Measurements from ENCODE around the gene BANF2.

Gene BANF2

GRCh38 chr20:17735959-17736621 is 36.3 kb downstream of the BANF2 start:
- DNase-seq: no peak

GRCh38 chr20:17738154-17738553 is 38.4 kb downstream of the BANF2 start:
- DNase-seq: no peak

DNA sequence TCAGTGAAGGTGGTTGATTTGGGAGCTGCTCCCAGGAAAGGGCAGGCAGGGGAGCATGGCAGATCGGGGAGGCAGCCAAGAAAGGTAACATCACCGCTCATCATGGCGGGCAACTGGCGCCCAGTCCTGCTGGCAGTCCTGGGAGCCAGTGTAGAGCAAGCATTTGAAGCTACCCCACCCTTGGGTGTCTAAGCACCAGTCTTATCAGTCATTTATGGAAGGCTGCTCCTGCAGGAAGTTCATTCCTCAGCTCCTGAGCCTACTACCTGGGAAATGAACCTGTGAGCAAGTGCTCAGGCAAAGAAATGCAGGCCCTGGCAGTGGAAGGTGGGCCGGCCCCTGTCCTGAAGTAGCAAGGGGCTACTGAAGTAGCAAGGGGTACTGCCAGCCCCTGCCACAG is 41.5 kb downstream of the BANF2 start:
- no peak for DNase-seq

- DNase-seq: no peak
Measured at GRCh38 chr20:17742731-17743130, 43.0 kb downstream of the BANF2 start.

GRCh38 chr20:17743677-17744076 is 43.9 kb downstream of the BANF2 start:
- no peak for DNase-seq

- DNase-seq: no peak
Measured at GRCh38 chr20:17747431-17747846, 47.7 kb downstream of the BANF2 start.

GRCh38 chr20:17748279-17748678 is 48.5 kb downstream of the BANF2 start:
- DNase-seq: no peak

- DNase-seq: no peak
Measured at GRCh38 chr20:17749626-17749977, 49.8 kb downstream of the BANF2 start.

DNA sequence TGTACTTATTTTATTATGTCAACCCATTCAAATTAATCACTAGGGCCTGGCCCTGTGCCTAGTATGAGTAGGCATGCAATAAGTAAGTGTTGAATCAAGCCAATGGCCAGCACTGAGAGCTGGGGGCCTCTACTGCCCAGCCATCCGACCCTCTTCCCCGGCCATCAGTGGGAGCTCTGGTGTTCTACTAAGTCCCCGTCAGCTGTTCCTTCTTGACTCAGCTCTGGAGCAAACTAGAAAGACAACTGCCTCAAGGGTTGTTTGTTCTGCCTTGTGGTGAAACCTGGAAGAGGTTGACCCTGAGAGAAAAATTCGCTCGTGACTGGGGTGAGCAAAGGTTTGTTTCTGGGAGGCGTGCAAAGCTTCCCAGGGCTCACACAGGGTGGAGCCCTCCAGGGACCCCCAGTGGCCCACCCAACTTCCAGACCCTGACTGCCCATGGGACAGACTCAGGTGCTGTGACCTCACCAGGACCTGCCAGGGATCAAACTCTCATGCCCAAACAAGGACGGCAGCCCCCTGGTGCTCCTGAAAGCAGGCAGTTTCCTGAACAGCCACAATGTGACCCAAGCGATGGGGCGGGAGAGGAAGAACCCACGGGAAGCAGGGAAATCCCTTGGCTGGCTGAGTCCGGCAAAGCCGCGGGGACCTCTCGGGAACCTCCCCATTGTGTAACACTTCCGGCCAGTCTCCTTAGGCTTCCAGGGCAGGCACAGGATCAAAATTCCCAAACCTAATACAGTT is 50.4 kb downstream of the BANF2 start:
- DNase-seq: no peak

- no peak for DNase-seq
Measured at GRCh38 chr20:17750722-17751045, 50.9 kb downstream of the BANF2 start.

DNA sequence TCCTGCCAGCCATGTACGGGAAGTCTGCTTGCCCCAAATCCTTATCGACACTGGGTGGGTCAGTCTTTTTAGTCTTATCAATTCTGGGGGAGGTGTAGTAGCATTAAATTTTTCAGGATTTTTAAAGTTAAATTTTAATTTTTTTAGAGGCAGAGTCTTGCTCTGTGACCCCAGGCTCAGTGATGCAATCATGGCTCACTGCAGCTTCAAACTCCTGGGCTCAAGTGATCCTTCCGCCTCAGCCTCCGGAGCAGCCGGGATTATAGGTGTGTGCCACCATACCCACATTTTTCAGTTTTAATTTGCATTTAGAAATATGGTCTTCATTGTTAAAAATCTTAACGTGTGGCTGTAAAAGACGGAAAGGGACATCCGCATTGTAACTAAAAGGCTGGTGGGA is 51.9 kb downstream of the BANF2 start:
- no peak for DNase-seq

GRCh38 chr20:17752459-17752858 is 52.7 kb downstream of the BANF2 start:
- no peak for DNase-seq

DNA sequence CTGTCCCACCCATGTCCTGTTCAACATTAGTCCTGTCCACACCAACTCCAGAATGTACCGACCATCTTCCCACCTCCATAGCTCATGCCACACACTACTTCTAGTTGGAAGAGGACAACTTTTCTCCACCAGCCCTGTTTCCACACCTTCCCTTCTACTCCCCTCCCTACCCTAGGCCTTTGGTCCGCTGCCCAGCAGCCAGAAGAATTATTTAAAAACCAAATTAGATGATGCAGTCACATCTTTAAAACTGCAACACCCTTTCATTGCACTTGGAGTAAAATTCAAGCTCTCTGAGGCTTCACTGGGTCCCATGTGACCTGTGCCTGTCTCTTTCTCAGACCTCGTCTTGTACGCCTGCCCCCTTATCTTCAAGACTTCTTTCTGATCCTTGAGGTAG is 53.8 kb downstream of the BANF2 start:
- no peak for DNase-seq

DNA sequence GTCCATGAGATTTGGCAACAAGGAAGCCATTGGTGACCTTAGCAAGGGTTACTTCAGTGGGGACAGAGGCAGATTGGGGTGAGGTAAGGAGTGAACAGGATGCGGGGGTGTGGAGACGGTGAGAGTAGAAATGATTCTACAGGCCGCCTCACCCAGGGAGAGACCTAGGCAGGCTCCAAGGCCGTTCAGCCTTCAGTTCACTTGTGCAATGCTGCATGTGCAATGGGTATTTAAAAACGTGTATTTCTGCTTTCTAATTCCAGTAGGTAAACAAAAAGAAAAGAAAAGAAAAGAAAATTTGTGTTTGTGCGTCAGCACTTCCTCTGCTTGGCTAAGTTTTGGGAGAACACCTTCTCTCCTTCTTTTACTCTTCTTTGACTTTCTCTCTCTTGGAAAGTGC is 56.8 kb downstream of the BANF2 start:
- DNase-seq: no peak

DNA sequence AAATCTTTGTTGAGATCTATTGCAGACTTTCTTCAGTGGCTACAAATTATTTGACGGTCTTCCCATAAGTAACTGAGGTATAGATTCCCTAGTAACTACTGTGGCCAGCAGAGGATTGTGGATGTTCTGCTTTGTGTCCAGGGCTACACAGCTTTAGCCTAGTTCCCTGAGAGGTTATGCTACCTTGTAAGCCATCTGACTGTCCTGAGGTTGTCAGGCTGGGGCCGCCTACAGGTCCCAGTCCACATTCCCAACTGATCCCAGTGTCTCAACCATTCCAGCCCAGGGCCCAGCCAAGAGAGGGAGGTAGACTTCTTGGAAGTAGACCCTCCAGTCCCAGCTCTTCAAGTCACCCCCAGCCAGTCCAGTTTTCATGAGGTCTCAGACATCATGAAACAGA is 57.7 kb downstream of the BANF2 start:
- DNase-seq: no peak

- no peak for DNase-seq
Measured at GRCh38 chr20:17758010-17758409, 58.2 kb downstream of the BANF2 start.

- DNase-seq: no peak
Measured at GRCh38 chr20:17758512-17758911, 58.7 kb downstream of the BANF2 start.

DNA sequence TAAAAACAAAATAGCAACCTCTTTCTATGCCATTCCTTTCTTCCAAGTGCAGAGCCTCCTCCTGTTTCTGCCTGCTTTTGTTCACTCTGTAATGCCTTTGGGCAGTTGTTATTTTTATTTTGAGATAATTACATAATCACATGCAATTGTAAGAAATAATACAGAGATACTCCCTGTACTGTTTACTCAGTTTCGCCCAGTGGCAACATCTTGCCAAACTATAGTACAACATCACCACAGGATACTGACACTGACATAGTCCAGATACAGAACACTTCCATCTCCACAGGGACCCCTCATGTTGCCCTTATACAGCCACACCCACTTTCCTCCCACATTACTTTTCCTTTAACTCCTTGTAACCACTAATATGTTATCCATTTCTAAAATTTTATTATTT is 59.7 kb downstream of the BANF2 start:
- no peak for DNase-seq

- DNase-seq: no peak
Measured at GRCh38 chr20:17761604-17762003, 61.8 kb downstream of the BANF2 start.

GRCh38 chr20:17762243-17762872 is 62.6 kb downstream of the BANF2 start:
- no peak for DNase-seq

DNA sequence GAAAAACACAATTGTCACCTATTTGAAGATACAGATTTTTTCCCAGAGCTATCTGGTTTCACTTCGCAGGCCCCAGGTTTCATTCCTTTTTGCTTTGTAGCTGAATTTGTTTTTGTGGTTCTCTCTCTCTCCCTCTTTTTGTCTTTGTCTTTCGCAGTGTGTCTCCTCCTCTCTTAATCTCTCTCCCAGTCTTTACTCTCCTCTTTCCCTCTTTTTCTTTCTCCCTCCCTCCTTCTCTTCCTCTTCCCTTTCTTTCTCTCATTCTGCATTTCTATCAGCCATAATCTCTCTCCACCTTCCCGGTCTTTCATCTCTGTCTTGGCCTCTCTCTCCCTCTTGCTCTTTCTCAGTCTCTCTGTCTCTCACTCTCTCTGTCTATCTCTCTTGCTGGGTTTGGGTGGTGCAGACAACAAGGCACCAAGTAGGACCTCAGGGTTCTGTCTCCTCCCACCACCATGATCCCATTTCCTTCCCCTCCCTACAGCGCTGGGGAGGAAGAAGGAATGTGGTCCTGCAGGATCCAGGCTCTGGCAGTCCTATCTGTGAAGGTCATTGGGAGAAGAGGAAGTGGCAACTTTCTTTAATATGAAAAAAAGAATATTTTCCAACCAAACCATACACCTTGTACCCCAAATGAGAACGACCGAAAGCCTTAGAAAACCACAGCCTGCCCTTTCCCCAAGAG is 63.2 kb downstream of the BANF2 start:
- DNase-seq: no peak

DNA sequence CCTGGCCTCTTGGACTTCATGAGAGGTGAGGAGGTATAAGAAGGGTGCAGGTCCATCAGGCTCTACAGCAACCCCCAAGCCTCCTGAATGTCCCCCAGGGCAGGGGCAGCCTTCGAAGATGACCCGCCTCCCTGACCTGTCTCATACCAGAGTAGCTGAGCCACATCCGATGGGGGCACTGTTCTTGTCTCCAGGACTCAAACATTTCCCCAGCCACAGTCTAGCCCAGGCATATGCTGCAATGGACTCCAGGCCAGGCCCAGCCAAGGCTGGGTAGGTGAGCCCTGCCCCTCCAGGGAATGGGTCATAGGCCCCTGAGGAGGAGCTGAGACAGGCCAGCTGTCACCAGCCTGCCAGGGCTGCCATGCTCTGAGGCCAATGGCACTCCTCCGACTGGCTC is 65.3 kb downstream of the BANF2 start:
- no peak for DNase-seq

DNA sequence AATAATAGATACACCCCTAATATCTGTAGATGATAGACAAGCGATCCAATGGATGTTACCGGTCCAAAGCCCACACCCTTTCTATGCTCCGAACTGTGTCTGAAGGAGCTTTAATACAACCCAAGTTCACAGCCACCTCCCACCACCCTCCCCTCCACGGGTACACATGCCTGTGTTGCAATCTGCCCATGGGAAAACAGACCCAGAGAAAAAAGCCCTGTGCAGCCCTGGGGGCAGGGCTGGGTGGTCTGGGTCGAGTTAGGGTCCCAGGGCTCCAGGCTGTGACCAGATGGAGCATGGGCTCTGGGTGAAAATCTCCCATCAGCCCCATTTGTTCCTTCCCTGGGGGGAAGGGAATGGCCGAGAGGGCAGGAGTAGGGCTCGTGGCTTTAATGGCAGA is 65.8 kb downstream of the BANF2 start:
- no peak for DNase-seq

DNA sequence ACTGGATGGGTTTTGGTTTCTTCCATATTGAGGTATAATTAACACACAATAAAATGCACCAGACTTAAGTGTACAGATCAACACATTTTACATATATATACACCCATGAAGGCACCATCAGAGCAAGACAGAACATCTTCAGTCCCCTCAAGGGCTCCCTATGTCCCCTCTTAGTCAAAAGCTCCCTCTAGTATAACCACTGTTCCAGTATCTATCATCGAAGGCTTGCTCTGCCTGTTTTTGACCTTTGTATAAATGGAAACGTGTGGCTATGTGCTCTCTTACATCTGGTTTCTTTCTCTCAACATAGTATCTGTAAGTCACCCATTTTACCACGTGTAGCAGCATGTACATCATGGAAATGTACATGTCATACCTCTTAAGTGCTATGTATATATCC is 66.5 kb downstream of the BANF2 start:
- DNase-seq: no peak

Measured in stimulated activated CD8-positive, alpha-beta memory T cell treated with anti-CD3 and anti-CD28 coated beads, Interleukin-4, amount 100 ng/mL, for 48 hours (primary cell).